ENCODE measurements around the gene ZNF512B.

- no peak for TF ChIP-seq ZNF138 (tag by site-specific recombination; IDR thresholded peaks at IDR 0.05; ENCODE audit: borderline replicate concordance)
- TF ChIP-seq, protein P1, sequence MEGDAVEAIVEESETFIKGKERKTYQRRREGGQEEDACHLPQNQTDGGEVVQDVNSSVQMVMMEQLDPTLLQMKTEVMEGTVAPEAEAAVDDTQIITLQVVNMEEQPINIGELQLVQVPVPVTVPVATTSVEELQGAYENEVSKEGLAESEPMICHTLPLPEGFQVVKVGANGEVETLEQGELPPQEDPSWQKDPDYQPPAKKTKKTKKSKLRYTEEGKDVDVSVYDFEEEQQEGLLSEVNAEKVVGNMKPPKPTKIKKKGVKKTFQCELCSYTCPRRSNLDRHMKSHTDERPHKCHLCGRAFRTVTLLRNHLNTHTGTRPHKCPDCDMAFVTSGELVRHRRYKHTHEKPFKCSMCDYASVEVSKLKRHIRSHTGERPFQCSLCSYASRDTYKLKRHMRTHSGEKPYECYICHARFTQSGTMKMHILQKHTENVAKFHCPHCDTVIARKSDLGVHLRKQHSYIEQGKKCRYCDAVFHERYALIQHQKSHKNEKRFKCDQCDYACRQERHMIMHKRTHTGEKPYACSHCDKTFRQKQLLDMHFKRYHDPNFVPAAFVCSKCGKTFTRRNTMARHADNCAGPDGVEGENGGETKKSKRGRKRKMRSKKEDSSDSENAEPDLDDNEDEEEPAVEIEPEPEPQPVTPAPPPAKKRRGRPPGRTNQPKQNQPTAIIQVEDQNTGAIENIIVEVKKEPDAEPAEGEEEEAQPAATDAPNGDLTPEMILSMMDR (tag by site-specific recombination; IDR thresholded peaks at IDR 0.05): no peak
- TF ChIP-seq PRDM4 (tag by site-specific recombination; IDR thresholded peaks at IDR 0.05): no peak
- TF ChIP-seq ZFP37 (tag by site-specific recombination; IDR thresholded peaks at IDR 0.05): no peak
These were observed 28.2 kb downstream of the ZNF512B start for GRCh38 chr20:63941282-63942081.

Measured in HEK293 (cell line).